Measurements from ENCODE around the gene TRMO.
A peak's percentile ranks its signal among the peaks of the same experiment; 100 is the strongest.

TRMO gene

GRCh38 chr9:97938081-97938644 is 15.9 kb upstream of the TRMO start, which contains the start of gene HEMGN:
Gene HEMGN, minus strand, starts transcription at chr9:97938172. Its CDS starts 36 bp downstream, at chr9:97938136.
- no peak for DNase-seq (ENCODE audit: low read depth, low spot score)

- DNase-seq (ENCODE audit: low read depth, low spot score): no peak
Measured at GRCh38 chr9:97936998-97937397, 14.7 kb upstream of the TRMO start.

DNA sequence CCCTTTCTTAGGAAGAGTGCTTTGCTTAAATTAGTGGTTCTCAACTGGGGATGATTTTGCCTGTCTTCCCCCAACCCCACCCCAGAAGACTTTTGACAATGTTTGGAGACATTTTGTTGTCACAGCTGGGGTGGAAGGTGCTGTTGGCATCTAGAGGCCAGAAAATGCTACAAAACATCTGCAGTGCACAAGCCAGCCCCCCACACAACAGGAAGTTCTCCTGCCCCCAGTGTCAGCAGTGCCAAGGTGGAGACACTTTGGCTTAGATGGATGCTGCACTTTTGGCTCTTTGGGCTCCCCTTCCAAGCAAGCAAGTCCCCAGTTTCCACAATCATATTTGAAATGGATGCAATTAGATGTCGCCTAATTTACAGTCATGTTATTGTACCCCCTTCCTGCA is 13.0 kb upstream of the TRMO start:
- DNase-seq (ENCODE audit: low read depth, low spot score): no peak

DNA sequence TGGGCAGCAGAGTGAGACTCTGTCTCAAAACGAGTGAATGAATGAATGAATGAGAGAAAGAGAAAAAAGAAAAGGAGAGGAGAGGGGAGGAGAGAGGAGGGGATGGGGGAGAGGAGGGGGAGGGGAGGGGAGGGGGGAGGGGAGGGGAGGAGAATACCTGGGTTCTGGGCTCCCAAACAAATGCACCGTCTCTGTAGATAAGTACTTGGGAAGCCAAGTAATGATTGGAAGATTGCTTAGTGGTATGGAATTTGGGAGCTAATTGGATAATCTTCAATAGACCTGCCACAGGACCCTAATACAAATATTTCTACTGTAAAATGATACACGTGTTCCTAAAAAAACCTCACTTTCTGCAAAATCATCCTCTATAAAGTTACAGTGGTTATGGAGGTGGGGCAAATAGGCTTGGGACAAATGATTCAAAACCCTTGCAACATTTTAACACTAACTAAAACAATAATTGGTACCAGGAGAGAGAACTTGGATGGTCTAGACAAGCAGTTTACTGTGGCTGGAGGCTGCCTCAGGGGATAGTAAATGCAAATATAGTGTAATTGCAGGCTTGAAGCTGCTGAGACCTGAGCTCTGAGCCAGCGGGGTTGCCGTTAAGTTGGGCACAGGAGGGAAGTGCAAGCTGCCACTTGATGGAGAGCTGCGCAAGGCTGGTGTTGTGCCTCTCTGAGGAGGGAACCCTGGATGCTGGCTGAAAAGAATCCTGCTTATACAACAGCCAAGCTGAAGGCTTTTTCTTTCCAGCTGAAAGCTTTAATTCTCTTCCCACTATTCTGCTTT is 12.2 kb upstream of the TRMO start:
- peak; percentile 56 for DNase-seq (ENCODE audit: low read depth, low spot score)

DNA sequence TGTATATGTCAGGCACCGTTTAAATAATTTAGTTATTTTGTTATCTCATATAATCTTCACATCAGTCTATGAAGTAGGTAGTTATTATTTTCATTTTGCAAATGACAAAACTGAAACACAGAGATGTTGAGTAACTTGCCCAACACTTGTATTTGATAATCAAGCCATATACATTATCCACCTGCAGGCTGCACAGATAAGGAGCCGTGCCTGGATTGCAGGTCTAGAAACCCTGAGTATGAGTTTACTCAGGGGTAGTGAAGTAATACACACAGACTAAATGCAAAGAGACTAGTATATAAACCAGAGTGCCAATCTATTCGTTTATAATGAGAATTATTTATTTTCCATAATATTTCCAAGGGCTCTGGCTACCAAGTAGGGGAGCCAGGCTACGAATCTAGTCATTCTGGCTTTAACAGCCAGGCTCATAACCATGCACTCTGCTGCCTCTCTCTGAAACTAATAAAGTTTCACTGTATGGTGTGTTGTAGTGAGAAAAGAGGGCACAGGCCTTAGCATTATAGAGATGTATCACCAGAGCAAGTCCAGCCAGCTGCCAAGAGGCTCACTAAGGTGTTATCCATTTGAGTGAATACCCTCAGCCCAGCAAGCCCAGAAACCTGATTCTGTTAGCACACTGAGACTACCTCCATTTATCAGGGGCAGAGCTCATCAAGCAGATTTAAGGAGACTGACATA is 11.1 kb upstream of the TRMO start:
- DNase-seq (ENCODE audit: low read depth, low spot score): no peak

GRCh38 chr9:97930972-97931371 is 8.7 kb upstream of the TRMO start:
- no peak for DNase-seq (ENCODE audit: low read depth, low spot score)

DNA sequence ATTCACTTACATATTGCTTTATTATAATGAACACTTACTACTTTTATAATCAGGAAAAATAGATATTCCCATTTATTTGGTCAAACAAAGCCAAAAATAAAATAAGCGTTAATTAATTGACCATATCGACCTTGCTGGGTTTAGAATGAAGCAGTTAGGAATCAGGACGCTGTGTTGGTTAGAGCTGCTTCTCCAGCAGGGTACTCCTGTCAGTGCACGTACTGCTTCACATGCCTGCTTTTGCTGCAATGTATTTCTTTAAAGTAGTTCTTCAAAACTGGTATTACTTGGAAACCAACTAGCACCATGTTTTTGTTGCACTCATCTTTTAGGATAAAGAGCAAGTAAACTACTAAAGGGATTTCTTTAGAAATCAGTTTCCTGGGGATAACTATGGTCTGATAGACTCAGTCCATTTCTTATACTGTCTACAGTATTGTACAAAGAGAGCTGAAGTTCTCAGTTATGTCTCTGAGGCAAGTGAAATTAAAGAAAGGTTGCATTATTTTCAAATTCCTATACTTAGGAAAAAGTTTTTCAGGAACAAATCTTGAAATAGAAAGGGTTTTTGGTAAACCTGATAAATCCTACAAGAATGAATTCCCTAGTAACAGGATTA is 6.8 kb upstream of the TRMO start:
- DNase-seq (ENCODE audit: low read depth, low spot score): no peak

DNA sequence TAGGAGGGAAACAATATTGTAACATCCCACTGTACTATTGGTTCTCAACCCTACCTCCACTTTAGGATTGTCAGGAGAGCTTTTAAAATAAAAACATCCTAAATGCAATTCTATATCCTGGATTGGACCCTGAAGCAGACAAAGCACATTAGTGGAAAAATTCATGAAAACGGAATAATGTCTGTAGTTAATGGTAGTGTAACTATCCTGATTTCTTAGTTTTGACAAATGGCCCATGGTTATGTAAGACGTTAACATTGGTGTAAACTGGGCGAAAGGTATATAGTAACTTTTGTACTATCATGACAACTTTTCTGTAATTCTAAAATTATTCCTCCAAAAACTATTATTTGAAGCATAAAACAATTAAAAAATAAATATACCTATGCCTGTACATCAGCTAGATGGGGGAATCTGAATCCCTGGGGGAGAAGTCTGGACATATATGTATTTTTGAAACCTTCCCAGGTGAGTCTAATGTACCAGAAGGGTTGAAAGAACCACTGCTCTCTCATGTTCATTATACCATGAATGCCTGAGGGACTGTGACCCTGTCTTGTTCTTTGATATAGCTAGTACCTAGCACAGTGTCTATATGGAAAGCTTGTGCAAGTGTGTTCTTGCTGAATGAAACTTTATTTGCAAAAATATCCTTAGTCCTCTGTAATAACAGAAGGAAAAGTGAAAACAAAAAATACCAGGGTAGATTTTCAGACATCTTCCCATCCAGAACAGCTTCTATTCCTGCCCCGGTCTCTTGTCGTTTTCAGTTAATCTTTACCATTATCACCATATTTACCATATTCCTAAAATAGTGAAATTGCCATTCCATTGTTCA is 3.4 kb upstream of the TRMO start:
- no peak for DNase-seq (ENCODE audit: low read depth, low spot score)

GRCh38 chr9:97924386-97924785 is 2.1 kb upstream of the TRMO start:
- DNase-seq (ENCODE audit: low read depth, low spot score): no peak

GRCh38 chr9:97923529-97924108 is 1.3 kb upstream of the TRMO start:
- peak; percentile 56 for DNase-seq (ENCODE audit: low read depth, low spot score)

DNA sequence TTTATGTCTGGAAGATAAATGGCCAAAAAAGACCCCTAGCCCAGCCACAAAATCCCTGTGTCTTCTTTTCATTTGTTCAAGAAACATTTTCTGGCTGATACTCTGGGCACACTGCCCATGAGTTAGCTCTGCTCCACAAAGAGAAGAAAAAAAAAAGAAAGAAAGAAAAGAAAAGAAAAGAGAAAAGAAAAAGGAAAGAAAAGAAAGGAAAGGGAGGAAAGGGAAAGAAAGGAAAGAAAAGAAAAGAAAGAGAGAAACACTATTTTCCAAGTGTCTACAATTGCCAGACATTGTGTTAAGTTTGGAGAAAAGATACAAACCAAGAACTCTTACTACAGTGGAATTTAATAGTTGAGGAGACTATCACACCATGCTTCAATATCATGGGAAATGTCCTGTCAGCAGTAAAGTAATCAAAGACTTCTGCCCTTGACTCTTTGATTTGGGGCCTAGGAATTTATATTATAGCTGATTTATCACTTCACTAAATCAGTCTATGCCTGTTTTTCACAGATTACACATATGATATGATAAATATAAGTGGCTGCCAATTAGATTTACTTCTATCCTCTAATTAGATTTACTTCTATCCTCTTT is 3.0 kb downstream of the TRMO start:
- no peak for DNase-seq (ENCODE audit: low read depth, low spot score)

- DNase-seq (ENCODE audit: low read depth, low spot score): no peak
Measured at GRCh38 chr9:97918611-97919010, 3.7 kb downstream of the TRMO start.

DNA sequence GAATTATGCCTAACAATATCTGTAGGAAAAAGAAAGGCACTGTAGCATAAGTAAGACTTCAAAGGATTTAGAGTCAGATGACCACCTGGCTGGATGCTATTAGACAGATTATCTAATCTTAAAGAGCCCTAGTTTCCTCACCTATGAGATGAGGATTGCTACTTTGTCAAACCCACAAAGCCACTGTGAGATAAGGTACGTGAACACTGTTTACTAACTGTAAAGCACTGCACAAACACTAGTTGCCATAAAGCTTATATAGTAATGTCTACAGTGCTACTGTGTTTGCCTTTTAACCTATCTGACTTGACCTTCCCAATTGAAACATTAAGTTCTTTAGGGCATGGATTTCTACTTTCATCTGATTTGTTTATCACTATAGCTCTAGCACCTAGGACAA is 10.3 kb downstream of the TRMO start:
- DNase-seq (ENCODE audit: low read depth, low spot score): no peak

DNA sequence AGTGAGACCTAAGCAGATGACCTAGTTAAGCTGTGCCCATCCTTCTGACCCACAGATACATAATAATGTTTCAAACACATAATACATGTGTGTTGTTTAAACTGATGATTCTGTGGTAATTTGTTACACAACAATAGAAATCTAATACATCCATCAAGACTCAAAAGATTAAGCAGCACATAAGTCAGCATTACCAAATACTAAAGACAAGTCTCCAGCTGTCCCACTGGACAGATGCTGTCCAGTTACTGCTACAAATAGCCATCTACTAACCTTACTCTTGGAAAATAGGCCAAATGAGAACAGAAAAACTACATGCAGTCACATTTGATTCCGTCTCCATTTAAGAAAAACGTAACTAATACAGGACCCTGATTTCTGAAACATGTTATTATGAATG is 10.8 kb downstream of the TRMO start:
- DNase-seq (ENCODE audit: low read depth, low spot score): no peak

DNA sequence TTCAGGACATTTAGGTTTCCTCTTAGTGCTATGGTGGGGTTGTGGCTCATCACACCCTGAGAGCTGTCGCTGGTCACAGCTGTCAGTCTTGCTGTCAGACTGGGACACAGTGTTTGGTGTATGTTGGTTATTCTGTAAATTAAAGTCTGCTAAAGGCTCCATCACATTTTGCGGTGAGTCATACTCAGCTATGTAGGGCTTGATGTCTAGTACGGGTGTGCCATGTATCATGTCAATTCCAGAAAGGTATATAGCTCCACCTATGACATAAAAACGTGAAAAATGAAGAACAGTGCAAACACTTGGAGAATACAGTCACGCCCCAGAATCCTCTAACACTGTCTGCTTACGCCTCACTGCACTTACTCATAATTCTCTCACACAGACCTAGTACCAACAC is 11.9 kb downstream of the TRMO start:
- DNase-seq (ENCODE audit: low read depth, low spot score): no peak

- no peak for DNase-seq (ENCODE audit: low read depth, low spot score)
Measured at GRCh38 chr9:97908705-97909104, 13.6 kb downstream of the TRMO start.

DNA sequence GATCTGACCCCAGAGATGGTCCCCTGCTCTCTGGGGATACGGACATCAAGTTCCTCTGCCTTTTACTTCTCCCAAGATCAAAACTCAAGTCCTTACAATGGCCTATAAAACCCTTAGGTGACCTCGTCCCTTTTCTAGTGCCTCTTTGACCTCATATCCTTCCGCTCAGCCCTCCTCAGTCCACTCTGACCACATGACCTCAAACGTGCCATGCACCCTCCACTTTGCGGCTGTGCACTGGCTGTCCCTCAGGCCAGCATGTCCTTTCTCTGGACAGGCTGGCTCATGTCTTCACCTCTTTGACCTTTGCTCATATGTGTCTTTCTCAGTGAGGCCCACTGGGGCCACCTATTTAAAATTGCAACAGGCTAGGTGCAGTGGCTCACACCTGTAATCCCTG is 14.7 kb downstream of the TRMO start:
- no peak for DNase-seq (ENCODE audit: low read depth, low spot score)

DNA sequence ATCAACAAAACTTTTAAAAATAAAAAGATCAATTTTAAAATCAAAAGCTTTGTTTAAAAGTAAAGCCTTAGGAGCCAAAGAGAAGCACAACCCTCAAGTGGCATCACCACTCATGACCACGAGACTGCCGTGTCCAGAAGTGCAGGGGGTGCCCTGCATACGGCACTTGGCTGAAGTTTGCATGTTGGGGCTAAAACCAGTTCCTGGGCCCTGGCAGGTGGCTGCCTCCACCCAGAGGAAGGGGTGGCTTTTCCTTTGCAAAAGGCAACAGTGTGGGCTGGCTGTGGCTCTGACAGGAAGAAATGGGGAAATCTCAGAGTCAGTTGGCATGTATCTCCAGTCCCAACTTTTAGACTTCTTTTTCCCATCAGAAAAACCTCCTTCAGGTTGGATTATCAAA is 15.3 kb downstream of the TRMO start:
- DNase-seq (ENCODE audit: low read depth, low spot score): no peak

DNA sequence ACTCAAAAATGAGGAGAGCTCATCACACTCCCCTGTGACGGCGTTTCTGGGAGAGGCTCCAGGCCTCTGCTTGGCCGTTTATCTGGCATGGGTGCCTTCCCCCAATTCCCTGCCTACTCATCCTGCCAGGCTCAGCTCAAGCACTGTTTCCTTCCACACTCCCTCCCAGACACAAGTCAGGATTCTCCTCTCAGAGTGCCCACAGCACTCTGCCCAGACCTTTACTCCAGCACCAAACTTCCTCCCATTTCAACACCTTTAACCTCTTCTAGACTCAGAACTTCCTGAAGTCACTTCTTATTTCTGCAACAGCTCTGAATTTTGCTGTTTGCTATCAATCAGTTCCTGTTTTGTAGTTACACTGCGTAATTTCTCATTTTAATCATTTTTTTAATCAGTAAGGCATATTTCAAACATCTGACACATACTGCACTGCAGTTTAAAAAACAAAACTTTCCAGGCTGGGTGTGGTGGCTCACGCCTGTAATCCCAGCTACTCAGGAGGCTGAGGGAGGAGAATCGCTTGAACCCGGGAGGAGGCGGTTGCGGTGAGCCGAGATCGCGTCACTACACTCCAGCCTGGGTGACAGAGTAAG is 16.0 kb downstream of the TRMO start:
- no peak for DNase-seq (ENCODE audit: low read depth, low spot score)

GRCh38 chr9:97905228-97905627 is 17.1 kb downstream of the TRMO start:
- DNase-seq (ENCODE audit: low read depth, low spot score): no peak

Data from ELF-1 (cell line).